NCI-H446 (cell line): ENCODE measurements around the gene SEMA4B.
"Not testable (repeated sequence)": the region's sequence is repeated elsewhere in the genome, so short reads cannot be mapped to it uniquely, and the experiment has no call there.

Experiments used
- DNase-seq, 2 experiments: peaks; one replicate each; lab custom pipeline; 2025; lab: John Stamatoyannopoulos, UW

Gene SEMA4B

GRCh38 chr15:90201130-90201943, at the start of gene SEMA4B:
SEMA4B (plus strand) TSS chr15:90201330; CDS start chr15:90201579, 249 bp downstream.
- peak in 1 of 2 experiments; percentile 49 for DNase-seq

- DNase-seq = no peak
Observed at GRCh38 chr15:90151989-90152645, 49.0 kb upstream of the SEMA4B start.

- DNase-seq = no peak
Observed at GRCh38 chr15:90153658-90154057, 47.5 kb upstream of the SEMA4B start.

GRCh38 chr15:90154246-90154645, 46.9 kb upstream of the SEMA4B start:
- DNase-seq = no peak

GRCh38 chr15:90154861-90155626, 46.1 kb upstream of the SEMA4B start:
- no peak for DNase-seq

GRCh38 chr15:90159213-90159612, 41.9 kb upstream of the SEMA4B start:
- no peak for DNase-seq

- DNase-seq = no peak
Observed at GRCh38 chr15:90160781-90161727, 40.1 kb upstream of the SEMA4B start.

- DNase-seq = no peak
Observed at GRCh38 chr15:90161950-90162361, 39.2 kb upstream of the SEMA4B start.

GRCh38 chr15:90162956-90163355, 38.2 kb upstream of the SEMA4B start:
- DNase-seq = no peak

GRCh38 chr15:90164239-90164638, 36.9 kb upstream of the SEMA4B start:
- DNase-seq = not testable (repeated sequence)

GRCh38 chr15:90165157-90165556, 36.0 kb upstream of the SEMA4B start:
- no peak for DNase-seq

GRCh38 chr15:90165659-90166489, 35.3 kb upstream of the SEMA4B start:
- DNase-seq = peak in 1 of 2 experiments; percentile 50

GRCh38 chr15:90167121-90167520, 34.0 kb upstream of the SEMA4B start:
- DNase-seq = no peak

GRCh38 chr15:90171623-90172022, 29.5 kb upstream of the SEMA4B start:
- no peak for DNase-seq

- no peak for DNase-seq
Observed at GRCh38 chr15:90173372-90173771, 27.8 kb upstream of the SEMA4B start.

- peak in 1 of 2 experiments; percentile 56 for DNase-seq
Observed at GRCh38 chr15:90174140-90174875, 26.8 kb upstream of the SEMA4B start.

- no peak for DNase-seq
Observed at GRCh38 chr15:90177012-90177411, 24.1 kb upstream of the SEMA4B start.

GRCh38 chr15:90178468-90179435, 22.4 kb upstream of the SEMA4B start:
- no peak for DNase-seq

- no peak for DNase-seq
Observed at GRCh38 chr15:90181776-90182175, 19.4 kb upstream of the SEMA4B start.
